Stimulated activated CD4-positive, alpha-beta T cell treated with anti-CD3 and anti-CD28 coated beads, Interleukin-15, amount 100 ng/mL, for 48 hours (primary cell): Measurements from ENCODE around the gene KNDC1.
"Not testable (repeated sequence)": the region's sequence is repeated elsewhere in the genome, so short reads cannot be mapped to it uniquely, and the experiment has no call there.

ENCODE experiments used
- DNase-seq, 2 donors: peaks; one replicate each; pipeline ENCODE4 v3.0.0-alpha.2; 2020; ENCODE audit warnings: low read depth in 2 of 2

Gene KNDC1

DNA sequence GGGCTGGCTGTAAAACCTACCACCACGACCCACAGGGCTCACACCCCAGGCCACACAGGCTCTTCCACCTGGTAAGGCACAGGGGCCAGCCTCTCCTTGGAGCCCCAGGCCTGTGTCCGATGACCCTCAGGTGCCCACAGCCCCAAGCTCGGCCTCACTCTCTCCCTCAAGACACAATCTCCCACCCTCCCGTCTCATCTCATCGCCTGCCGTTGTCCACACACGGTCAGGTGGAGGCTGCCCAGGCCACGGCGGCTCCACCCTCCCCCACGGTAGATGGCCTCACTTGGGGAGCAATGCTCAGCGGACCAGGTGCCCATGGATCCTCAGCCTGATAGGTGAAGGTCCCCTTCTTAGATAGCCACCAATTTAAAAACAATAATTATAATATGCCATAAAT, 61.3 kb downstream of the KNDC1 start:
- no peak for DNase-seq

DNA sequence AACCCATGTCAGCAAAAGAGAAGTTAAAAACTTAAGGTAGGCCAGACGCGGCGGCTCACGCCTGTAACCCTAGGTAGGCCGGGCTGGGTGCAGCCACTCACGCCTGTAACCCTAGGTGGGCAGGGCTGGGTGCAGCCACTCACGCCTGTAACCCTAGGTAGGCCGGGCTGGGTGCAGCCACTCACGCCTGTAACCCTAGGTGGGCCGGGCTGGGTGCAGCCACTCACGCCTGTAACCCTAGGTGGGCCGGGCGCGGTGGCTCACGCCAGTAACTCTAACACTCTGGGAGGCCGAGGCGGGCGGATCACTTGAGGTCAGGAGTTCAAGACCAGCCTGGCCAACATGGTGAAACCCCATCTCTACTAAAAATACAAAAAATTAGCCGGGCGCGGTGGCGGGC, 61.7 kb downstream of the KNDC1 start:
- not testable (repeated sequence) for DNase-seq

DNA sequence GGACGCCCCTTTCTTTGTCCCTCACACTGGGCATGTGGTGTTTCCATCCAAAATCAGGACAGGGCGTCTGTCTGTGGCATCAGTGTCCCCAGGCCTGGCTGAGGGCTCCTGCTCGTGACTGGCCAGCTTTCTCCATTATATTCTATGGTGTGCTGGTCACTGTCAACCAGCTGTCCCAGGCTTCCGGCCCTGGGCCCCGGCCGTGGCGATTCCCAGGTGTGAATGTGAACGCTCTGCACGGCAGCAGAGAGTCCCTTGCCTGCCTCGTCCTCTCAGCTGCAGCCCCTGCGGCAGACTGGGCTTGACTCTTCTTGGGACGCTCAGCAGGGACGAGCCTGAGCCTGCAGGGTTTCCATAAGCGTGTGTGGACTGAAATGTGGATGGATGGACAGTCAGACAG, 64.1 kb downstream of the KNDC1 start:
- no peak for DNase-seq

DNA sequence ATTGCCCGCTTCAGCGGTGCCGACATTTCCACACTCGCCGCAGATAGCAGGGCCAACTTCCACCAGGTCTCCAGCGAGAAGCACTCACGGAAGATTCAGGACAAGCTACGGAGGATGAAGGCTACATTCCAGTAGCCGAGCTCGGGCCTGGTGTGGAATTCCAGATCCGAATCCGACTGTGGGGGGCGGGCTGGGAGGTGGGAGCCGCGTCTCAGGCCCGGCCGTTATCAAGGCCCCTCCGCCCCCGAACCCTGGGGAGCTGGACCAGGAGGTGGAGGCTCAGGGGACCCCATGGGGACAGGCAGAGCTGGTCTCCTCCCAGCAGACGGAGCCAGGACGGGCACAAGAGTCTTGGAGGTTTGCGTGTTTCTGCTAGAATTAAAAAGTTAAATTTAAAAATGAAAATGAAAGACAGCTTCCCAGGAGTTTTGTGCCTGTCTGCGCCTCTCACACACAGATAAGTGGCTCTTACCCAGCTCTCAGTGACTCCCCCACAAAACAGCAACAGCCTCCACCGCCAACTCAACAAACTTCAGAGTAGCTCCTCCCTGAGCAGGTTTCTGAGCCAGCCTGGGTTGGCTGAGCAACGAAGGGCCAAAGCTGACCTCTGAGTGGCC, 64.8 kb downstream of the KNDC1 start:
- no peak for DNase-seq

DNA sequence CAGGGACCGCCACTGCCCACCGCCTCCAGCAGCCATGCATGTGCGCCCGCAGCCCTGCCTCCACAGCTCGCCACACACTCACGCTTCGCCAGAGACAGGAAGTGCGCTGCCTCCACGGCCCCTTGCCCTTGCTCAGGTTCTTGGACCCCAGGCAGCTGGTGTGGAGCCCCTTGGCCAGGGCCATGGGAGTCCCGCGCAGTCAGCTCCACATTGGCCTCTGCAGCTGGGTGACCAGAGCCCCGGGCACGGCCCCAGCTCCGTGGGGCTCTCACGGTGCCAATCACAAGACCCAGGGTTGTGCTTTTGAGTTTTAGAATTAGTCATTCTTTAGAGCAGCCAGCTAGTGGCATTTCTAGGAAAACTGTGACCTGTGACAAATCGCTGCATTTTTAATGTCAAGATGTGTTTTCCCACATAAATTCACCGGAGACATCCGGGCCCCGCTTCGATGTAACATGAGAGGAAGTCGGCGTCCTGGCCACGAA, 65.7 kb downstream of the KNDC1 start:
- no peak for DNase-seq

DNA sequence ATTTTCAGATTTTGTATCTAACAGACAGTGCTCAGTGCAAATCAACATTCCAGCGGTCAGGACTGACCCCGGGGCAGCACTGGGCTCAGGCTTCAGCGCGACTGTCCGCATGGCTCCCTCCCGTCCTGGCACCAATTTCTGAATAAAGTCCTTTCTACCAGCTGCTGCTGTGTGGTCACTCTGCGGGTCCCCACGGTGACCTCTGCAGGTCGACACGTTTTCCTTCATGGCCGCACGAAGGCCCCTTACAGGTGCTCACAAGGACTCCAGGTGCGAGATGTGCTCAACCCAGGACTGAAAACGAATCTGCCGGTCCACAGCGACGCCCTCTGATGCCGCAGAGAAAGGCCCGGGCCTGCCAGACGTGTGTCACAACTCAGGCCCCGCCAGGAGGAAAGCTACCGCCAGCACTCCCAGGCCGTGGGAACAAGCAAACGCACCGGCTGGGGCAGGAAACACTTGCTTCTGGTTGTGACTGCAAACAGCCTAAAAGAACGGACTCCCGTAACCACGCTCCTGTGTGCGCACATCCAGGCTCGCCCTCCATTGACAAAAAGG, 66.3 kb downstream of the KNDC1 start:
- no peak for DNase-seq

DNA sequence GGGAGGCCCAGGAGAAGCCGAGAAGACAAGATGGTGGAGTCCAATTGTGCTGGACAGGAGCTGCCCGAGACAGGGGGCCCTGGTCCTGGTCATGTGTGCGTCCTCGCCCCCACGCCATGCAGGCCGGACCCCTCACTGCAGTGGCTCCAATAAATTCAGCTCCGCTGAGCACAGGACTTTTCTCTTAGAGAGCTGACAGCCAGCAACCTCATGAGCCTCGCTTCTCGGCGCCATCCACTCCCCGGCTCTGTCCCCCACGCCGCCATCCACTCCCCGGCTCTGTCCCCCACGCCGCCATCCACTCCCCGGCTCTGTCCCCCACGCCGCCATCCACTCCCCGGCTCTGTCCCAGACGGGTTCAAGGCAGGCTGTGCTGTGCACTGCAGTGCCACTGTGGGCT, 67.2 kb downstream of the KNDC1 start:
- DNase-seq, result no peak

DNA sequence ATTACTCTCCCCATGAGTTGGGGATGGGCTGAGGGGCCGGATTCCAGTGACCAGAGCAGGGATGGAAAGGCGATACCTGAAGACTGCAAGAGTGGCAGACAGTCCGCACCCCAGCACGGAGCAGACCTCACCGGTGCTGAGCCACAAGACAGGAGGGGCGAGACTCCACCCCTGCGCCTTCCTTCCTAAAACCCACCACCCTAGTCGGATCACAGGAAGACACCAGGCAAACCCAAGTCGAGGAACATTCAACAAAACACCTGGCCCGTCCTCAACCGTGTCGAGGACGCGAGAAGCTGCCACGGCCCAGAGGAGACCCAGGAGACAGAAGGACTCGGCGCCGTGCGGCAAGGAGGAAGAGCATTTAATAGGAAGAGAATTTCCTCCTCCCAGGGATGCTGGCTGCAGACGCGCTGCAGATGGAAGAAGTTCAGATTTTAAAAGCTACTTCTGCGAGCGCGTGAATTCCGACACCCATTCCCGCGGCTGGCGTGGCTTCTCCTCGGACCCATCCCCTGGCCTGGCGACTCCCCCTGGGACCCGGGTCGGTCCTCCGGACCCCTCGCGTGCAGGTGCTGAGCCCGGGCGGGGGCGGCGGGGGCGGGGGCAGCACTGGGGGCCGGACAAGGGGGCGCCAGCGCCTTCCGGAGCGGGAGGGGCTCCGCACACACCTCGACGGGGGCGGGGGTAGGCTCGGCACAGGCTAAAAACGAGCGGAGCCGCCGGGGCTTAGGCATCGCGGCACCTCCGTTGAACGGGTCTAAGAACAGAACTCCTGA, 69.4 kb downstream of the KNDC1 start:
- DNase-seq, result no peak

DNA sequence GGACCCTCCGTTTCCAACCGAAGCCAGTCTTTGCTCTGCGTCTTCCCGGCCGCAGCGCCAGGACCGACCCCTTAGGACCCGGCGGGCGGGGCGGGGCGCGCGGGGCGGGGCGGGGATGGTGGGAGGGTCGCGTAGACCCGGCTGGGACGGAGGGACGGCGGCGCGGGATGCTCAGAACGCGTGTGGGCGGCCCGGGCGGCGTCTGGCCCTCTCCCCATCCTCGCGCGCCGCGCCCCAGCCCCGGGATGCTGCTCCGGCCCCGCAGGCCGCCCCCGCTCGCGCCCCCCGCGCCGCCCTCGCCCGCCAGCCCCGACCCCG, 70.0 kb downstream of the KNDC1 start, which contains the start of gene UTF1:
TSS of gene UTF1 (plus strand) at position 174 of the 318 bp plus-strand sequence. CDS start at position 246, 72 bp downstream.
- DNase-seq, result no peak

DNA sequence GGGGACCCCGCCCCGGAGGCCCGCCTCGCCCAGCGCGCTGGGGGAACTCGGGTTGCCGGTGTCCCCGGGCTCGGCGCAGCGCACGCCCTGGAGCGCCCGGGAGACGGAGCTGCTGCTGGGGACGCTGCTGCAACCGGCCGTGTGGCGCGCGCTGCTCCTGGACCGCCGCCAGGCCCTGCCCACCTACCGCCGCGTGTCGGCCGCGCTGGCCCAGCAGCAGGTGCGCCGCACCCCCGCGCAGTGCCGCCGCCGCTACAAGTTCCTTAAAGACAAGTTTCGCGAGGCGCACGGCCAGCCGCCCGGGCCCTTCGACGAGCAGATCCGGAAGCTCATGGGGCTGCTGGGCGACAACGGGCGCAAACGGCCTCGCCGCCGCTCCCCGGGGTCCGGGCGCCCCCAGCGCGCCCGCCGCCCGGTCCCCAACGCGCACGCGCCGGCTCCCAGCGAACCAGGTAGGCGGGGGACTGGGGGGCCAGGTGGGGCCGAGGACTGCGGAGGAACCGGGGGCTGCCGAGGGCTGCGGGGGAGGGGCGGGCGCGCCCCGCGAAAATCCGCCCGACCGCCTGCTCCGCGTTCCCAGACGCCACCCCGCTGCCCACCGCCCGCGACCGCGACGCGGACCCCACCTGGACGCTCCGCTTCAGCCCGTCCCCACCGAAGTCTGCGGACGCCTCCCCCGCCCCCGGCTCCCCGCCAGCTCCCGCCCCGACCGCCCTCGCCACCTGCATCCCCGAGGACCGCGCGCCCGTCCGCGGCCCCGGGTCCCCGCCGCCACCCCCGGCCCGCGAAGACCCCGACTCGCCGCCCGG, 70.6 kb downstream of the KNDC1 start:
- no peak for DNase-seq

DNA sequence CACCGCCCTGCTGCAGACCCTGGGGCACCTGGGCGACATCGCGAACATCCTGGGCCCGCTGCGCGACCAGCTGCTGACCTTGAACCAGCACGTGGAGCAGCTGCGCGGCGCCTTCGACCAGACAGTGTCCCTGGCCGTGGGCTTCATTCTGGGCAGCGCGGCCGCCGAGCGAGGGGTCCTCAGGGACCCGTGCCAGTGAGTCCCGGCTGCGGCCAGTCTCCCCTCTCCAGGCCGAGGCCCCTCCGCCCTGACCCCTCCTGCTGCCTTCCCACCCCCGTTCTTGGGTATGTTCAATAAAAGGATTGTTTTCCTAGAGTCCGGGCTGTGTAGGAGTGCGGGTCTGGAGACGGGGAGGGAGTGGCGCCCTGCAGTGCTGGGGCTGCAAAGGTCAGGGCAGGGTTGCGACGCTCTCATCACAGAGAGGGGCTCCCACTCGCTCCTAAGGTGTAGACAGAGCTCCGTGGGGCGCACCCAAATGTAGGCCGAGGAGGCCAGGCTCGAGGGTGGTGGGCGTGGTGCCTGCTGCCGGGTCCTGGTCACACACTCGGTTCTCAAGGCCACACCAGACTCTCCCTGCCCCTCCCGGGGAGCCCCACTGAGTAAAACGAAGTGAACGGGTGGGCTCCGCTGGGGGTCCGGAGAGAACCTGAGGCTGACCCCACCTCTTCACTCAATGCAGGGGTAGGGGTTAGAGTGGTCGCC, 71.4 kb downstream of the KNDC1 start:
- no peak for DNase-seq

DNA sequence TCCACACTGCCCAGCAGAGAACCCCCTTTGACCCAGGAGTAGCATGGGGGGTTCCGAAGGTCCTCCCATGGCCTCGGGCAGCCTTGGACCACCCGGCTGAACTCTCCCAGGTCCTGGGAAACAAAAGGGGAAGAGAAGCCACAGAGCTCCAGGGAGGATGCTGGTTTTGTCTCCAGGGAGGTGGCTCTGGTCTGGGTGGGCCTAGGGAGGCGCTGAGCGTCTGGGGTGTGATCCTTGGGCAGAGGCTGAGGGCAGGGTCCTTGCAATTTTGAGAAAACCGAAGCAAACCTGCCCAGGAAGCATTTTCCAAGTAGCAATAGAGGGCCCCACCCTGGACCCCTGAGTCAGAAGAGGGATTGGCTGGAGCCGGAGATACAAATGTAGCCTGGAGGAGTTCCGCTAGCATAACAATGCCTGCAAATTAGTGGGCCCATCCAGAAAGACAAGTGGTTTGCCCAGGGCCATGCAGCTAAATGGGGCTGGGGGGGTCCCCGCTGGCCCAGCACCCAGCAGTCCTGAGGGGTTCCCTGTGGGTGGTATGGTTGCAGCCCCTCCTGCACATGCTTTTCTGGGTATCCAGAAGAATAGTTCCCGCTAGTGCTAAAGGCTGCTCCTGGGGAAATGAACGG, 72.0 kb downstream of the KNDC1 start:
- DNase-seq, result no peak

DNA sequence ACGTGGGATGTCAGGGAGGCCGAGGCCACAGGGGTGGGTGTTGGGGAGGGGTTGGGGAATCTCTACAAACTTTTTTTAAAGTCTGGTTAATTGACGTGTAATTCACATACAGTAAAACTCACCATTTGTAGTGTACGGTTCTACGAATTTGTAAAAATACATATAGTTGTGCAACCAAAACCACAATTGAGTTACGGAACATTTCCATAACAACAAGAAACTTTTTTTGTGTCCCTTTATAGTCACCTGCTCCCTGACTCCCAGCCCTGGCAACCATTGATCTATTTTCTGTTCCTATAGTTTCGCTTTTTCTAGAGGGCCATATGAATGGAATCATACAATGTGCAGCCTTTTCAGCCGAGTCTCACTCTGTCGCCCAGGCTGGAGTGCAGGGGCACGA, 74.8 kb downstream of the KNDC1 start:
- not testable (repeated sequence) for DNase-seq

DNA sequence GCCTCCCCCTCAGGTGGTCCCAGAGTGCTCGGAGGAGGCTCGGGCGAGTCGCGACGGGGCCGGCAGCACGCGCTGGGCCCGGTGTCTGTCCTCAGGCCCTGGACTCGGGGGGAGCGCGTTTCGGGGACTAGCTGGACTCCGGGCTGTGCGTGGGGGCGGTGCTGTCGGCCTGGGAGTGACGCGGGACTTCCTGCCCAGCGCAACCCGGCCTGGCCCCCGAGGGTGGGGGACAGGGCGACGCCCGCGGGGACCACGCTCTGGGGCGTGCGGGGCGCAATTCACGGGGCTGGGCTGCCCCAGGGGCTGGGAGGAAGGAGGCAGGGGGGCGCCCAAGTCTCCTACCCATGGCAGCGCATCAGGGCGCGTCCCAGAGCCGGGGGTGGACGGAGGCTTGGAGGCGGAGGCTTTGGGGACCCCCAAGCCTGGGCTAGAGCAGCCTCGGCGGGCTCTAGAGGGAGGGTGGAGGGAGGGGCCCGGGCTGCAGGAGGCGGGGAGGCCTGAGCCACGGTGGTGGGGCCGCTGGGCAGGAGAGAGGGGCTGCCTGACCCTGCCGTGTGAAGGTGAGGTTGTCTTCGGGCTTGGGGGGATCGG, 75.3 kb downstream of the KNDC1 start:
- no peak for DNase-seq

DNA sequence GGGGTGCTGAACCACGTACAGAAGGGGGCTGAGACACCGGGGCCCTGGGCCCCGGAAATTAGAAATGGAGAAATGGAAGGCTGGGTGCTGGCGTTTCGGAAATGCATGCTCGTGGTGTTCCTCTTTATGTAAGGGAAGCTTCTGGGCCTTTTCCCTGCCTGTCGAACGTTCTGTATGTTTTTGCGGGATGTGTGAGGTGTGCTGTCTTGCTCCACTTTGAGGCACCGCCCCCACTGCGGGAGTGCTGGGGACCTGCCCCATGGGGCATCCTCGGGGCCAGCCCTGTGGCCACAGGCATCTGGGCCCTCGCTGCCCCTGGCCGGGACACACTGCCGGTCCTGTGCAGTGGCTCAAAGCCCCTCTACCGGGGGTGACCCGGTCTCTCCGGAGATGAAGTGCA, 75.9 kb downstream of the KNDC1 start:
- no peak for DNase-seq

DNA sequence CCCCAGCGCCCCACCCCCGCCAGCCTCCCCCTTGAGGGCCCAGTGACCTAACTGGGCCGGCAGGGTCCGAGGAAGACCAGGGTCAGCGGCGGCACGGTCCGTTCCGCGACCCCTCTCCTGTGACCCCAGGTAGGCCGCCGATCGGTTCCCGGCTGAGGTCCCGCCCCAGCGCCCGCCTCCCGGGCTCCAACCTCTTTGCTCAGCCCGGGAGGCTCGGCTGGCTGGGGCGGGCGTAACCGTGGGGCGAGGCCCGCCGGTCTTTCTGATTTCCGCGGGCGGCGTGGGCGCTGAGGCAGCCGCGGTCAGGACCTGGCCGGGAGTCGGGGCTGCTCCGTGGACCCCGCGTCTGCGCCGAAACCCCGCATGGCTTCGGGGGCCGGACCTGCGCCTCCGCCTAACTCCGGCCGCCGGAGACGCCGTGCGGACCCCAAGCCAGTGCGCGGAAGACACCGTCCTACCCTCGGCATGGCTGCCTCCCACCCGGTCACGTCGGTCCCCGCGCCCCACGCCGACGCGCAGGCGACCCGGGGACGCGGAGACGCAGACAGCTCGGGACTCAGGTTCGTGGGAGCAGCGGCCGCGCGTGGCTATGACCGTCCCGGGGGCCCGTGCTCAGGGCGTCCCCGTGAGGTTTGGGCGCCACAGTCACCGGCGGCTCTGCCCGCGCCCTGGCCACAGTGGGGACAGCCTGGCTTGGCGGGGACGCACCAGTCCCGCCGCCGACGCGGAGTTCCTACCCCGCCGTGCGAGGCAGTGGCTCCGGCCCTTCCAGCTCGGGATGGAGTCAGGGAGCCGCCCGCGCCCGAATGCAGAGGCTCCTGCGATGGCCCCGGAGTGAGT, 76.6 kb downstream of the KNDC1 start:
- DNase-seq, result no peak

DNA sequence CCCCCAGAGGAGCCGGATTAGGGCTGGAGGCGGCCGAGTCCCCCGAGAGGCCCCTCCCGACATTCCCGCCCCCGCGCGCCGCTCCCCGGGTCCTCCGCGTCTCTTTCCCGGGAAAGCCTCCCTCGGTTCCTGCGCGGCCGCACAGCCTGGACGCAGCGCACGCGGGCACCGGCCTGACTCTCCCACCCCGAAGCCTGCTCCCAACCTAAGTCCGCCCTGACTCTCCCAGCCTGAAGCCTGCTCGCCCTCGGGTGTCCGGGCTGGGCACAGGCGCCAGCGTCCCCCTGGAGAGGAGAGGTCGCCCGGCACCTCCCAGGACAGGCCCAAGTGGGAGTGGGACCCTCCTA, 77.2 kb downstream of the KNDC1 start:
- no peak for DNase-seq

DNA sequence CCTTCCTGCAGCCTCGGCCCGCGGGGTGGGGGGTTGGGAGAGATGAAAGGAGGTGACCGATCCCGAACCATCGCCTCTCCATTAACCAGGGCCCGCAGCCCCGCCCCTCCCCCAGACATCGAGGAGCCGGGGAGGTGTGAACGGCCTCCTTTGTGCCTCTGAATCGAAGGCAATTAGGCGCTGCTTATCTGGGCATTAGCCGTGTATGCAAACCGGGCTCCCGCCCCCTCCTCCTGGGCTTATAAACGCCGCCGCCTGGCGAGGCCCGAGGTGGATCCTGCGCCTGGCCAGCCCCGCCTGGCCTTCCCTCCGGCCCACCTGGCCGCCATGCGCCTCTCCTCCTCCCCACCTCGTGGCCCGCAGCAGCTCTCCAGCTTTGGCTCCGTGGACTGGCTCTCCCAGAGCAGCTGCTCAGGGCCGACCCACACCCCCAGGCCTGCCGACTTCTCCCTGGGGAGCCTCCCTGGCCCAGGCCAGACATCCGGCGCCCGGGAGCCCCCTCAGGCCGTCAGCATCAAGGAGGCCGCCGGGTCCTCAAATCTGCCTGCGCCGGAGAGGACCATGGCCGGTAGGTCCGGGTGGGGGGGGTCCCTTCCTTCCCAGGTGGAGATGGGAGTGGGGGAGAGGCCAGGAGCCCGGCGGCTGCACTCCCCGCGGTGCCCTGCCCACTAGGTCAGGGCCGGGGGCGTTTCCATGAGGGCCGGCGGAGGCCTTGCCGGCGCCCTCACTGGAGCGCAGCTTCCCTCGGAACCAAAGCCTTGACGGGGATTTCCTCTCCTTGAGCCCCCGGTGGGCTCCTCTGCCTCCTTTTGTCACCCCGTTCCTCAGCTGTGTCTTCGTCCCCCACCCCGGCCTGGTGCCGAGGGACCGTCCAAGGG, 77.8 kb downstream of the KNDC1 start, which contains the start of gene VENTX:
TSS of gene VENTX (plus strand) at position 268 of the 878 bp plus-strand sequence. CDS start at position 328, 60 bp downstream.
- DNase-seq, result no peak

DNA sequence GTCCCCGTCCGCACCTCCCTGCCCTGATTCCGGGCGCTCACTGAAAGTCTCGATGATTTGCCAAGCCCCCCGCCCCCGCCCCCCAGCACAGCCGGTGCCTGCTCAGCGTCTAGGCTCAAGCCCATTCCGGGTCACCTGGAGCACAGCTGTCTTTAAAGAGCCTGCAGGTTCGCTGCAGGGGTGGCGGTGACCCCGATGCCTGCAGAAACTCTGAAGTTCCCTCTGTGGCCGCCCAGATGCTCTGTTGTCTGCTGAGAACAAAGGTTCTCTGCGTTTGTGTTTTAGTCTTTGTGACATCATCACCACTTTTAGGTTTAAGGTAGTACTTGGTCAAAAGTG, 78.4 kb downstream of the KNDC1 start:
- DNase-seq, result no peak
